ENCODE data around the gene NPTXR.

- TF ChIP-seq POLR2AphosphoS5 (IDR thresholded peaks at IDR 0.05; ENCODE audit: low read depth, low read length) = no peak
- TF ChIP-seq FOXP2 (optimal IDR thresholded peaks at IDR 0.05; ENCODE audit: borderline replicate concordance, extremely low read depth, extremely low read length, insufficient read depth) = peak; percentile 72
- TF ChIP-seq, protein P1, sequence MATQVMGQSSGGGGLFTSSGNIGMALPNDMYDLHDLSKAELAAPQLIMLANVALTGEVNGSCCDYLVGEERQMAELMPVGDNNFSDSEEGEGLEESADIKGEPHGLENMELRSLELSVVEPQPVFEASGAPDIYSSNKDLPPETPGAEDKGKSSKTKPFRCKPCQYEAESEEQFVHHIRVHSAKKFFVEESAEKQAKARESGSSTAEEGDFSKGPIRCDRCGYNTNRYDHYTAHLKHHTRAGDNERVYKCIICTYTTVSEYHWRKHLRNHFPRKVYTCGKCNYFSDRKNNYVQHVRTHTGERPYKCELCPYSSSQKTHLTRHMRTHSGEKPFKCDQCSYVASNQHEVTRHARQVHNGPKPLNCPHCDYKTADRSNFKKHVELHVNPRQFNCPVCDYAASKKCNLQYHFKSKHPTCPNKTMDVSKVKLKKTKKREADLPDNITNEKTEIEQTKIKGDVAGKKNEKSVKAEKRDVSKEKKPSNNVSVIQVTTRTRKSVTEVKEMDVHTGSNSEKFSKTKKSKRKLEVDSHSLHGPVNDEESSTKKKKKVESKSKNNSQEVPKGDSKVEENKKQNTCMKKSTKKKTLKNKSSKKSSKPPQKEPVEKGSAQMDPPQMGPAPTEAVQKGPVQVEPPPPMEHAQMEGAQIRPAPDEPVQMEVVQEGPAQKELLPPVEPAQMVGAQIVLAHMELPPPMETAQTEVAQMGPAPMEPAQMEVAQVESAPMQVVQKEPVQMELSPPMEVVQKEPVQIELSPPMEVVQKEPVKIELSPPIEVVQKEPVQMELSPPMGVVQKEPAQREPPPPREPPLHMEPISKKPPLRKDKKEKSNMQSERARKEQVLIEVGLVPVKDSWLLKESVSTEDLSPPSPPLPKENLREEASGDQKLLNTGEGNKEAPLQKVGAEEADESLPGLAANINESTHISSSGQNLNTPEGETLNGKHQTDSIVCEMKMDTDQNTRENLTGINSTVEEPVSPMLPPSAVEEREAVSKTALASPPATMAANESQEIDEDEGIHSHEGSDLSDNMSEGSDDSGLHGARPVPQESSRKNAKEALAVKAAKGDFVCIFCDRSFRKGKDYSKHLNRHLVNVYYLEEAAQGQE (IDR thresholded peaks at IDR 0.05; ENCODE audit: insufficient read depth in 1 of 2, low read depth in 2 of 2, low read length in 2 of 2) = peak in 1 of 2 experiments; percentile 36; a peak in 1 of 4 replicates
- no peak for TF ChIP-seq TAF1 (IDR thresholded peaks at IDR 0.05; ENCODE audit: borderline replicate concordance, insufficient read depth, low read length)
Measured at GRCh38 chr22:38843201-38843656, 599 bp downstream of the NPTXR start.

Measured in PFSK-1 (cell line).